GM08714 (cell line): Measurements from ENCODE around the gene ARHGAP26.

Source experiments
- H3K4me3 ChIP-seq: fragments of 200-500 bp; sonication (Bioruptor generic); 2 replicates; pipeline ENCODE4 v1.5.1; 2014; ENCODE audit warnings: mild to moderate bottlenecking, low read length, inconsistent platforms
- ZNF274 ChIP-seq: IDR thresholded peaks from 2 replicates; pipeline ENCODE4 v1.6.1; 2012; ENCODE audit warnings: mild to moderate bottlenecking, low read depth, low read length

ARHGAP26 gene

GRCh38 chr5:142785206-142785605, 15.0 kb downstream of the ARHGAP26 start:
- TF ChIP-seq ZNF274, result no peak
- H3K4me3 ChIP-seq, result no peak overlapping the region

GRCh38 chr5:142789206-142789605, 19.0 kb downstream of the ARHGAP26 start:
- TF ChIP-seq ZNF274, result no peak
- no peak overlapping the region for H3K4me3 ChIP-seq

GRCh38 chr5:142792012-142792864, 22.1 kb downstream of the ARHGAP26 start:
- TF ChIP-seq ZNF274, result no peak
- no peak overlapping the region for H3K4me3 ChIP-seq

GRCh38 chr5:142792865-142793232, 22.7 kb downstream of the ARHGAP26 start:
- no peak overlapping the region for H3K4me3 ChIP-seq
- no peak for TF ChIP-seq ZNF274

- no peak for TF ChIP-seq ZNF274
- H3K4me3 ChIP-seq, result no peak overlapping the region
Measured at GRCh38 chr5:142794537-142794936, 24.4 kb downstream of the ARHGAP26 start.

- H3K4me3 ChIP-seq, result no peak overlapping the region
- TF ChIP-seq ZNF274, result no peak
Measured at GRCh38 chr5:142795251-142795650, 25.1 kb downstream of the ARHGAP26 start.

GRCh38 chr5:142796492-142797109, 26.4 kb downstream of the ARHGAP26 start:
- H3K4me3 ChIP-seq, result no peak overlapping the region
- TF ChIP-seq ZNF274, result no peak; the same call in 1 of the 2 replicates

- no peak overlapping the region for H3K4me3 ChIP-seq
- TF ChIP-seq ZNF274, result no peak
Measured at GRCh38 chr5:142797420-142797819, 27.2 kb downstream of the ARHGAP26 start.

- TF ChIP-seq ZNF274, result no peak
- H3K4me3 ChIP-seq, result no peak overlapping the region
Measured at GRCh38 chr5:142798099-142798770, 28.1 kb downstream of the ARHGAP26 start.

GRCh38 chr5:142800776-142801494, 30.8 kb downstream of the ARHGAP26 start:
- no peak overlapping the region for H3K4me3 ChIP-seq
- no peak for TF ChIP-seq ZNF274

- H3K4me3 ChIP-seq, result no peak overlapping the region
- no peak for TF ChIP-seq ZNF274
Measured at GRCh38 chr5:142801495-142801871, 31.3 kb downstream of the ARHGAP26 start.

GRCh38 chr5:142803428-142804125, 33.4 kb downstream of the ARHGAP26 start:
- TF ChIP-seq ZNF274, result no peak
- H3K4me3 ChIP-seq, result no peak overlapping the region

- no peak overlapping the region for H3K4me3 ChIP-seq
- TF ChIP-seq ZNF274, result no peak
Measured at GRCh38 chr5:142805339-142805738, 35.2 kb downstream of the ARHGAP26 start.

- TF ChIP-seq ZNF274, result no peak
- no peak overlapping the region for H3K4me3 ChIP-seq
Measured at GRCh38 chr5:142806841-142807267, 36.7 kb downstream of the ARHGAP26 start.
